AG10803 (cell line): ENCODE results near the gene ABCD3.

Experiments
- DNase-seq: peaks from one replicate; pipeline ENCODE4 v3.0.0; 2010; ENCODE audit warnings: low read depth
- H3K4me3 ChIP-seq: 2 replicates; pipeline ENCODE4 v1.5.1; 2011; ENCODE audit warnings: mild to moderate bottlenecking, low read length, control low read depth
- TF ChIP-seq, protein P1 (sequence below): conservative IDR thresholded peaks from 2 replicates; pipeline ENCODE4 v1.5.1; 2011; ENCODE audit warnings: mild to moderate bottlenecking, low read length, control low read depth, inconsistent platforms

The ABCD3 gene

DNA sequence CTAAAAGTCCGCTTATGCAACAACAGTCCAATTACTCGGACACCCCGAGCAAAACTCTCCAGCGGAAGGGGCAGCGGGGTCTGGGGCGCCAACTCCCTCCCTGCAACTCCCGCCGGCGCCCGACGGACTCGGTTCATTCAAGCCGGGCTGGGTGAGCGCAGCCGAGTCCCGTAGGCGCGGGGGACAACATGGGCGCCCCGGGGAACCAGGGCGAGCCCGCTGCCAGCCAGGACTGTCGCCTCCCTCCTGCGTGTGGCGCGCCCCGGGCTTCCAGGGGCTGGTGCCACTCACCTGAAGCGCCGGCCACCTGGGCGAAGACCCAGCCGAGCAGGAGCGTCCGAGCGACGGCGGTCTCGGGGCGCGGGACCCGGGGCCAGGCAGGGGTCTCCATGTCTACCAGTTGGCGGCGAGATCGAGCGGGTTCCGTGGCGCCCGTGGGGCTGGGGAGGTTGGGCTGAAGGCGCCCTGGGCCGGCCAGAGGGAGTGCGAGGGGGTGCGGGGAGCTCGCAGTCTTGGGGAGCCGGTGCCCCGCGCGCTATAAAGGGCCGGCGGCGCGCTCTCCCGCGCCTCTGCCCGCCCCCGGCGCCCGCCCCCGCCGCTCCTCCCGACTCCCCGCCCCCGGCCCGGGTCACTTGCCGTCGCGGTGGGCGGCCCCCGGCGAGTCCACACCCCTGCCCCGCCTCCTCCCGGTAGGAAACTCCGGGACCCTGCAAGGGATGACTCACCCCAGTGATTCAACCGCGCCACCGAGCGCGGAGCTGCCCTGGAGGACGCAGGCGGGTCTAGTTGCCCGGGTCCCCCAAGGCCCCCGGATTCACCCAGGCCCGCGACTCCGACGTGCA is 123.3 kb downstream of the ABCD3 start, which contains the start of gene F3:
Gene F3, minus strand, starts transcription at position 514 of the 842 bp plus-strand sequence. Its CDS starts 123 bp downstream, at position 391.
- H3K4me3 ChIP-seq, result peak within 1 kb of the TSS; percentile 77
- peak; percentile 92 for DNase-seq
- TF ChIP-seq, protein P1, sequence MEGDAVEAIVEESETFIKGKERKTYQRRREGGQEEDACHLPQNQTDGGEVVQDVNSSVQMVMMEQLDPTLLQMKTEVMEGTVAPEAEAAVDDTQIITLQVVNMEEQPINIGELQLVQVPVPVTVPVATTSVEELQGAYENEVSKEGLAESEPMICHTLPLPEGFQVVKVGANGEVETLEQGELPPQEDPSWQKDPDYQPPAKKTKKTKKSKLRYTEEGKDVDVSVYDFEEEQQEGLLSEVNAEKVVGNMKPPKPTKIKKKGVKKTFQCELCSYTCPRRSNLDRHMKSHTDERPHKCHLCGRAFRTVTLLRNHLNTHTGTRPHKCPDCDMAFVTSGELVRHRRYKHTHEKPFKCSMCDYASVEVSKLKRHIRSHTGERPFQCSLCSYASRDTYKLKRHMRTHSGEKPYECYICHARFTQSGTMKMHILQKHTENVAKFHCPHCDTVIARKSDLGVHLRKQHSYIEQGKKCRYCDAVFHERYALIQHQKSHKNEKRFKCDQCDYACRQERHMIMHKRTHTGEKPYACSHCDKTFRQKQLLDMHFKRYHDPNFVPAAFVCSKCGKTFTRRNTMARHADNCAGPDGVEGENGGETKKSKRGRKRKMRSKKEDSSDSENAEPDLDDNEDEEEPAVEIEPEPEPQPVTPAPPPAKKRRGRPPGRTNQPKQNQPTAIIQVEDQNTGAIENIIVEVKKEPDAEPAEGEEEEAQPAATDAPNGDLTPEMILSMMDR, result peak; percentile 15; the same call in 1 of the 2 replicates

DNA sequence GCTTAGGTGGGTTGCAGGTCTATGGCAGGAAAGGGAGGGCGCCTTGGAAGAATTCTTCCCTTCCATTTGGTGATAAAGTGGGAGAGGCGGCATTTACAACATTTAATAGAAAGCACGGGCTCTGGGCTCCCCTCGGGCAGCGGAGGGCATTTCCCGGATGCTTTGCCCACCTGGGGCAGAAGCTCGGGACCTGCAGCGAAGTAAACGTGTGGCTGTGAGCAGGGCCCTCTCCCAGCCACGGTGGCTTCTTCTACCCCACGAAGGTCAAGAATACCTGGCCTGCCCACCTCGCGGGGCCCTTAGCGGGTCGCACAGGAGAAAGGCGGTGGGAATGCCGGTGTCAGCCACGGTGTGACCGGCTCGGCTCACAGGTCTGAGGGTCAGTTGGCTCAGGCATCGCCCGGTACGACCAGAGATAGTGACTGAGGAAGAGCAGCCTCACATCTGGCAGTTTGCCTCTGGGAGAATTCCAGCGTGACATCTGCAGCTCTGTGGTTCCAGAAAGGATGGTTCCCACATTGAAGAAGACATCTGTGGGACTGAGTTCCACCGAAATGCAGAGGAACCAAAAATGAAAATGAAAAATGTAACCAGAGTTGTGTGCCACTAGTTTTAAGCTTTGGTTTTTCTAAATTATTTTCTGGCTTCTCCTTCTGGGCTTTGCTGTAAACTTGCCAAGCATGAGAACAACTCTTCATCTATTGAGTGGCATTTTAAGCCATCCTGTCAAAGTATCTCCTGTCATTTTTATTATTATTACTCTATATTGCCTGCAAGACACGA is 124.1 kb downstream of the ABCD3 start:
- DNase-seq, result peak; percentile 94
- TF ChIP-seq, protein P1, result no peak
- H3K4me3 ChIP-seq, result peak overlapping the region; percentile 77

DNA sequence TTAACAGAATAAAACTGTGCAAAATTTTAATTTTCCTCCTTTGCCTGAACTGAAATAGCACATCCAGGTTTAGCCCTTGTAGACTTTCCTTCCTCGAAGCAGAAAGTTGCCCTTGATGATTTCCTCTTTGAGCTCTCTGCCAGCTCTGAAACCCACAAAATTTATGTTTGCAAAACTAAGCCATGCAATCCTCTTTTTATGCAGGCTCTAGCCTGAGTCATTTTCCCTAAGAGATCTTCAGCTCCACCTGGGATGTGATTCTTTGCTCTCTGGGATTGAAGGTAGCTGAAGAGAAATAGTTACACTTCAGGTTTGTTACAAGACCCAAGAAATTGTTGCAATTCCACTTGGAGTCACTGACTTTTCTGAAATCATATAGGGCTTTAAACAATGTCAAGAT is 124.8 kb downstream of the ABCD3 start:
- peak overlapping the region; percentile 77 for H3K4me3 ChIP-seq
- TF ChIP-seq, protein P1, result no peak
- peak; percentile 77 for DNase-seq

DNA sequence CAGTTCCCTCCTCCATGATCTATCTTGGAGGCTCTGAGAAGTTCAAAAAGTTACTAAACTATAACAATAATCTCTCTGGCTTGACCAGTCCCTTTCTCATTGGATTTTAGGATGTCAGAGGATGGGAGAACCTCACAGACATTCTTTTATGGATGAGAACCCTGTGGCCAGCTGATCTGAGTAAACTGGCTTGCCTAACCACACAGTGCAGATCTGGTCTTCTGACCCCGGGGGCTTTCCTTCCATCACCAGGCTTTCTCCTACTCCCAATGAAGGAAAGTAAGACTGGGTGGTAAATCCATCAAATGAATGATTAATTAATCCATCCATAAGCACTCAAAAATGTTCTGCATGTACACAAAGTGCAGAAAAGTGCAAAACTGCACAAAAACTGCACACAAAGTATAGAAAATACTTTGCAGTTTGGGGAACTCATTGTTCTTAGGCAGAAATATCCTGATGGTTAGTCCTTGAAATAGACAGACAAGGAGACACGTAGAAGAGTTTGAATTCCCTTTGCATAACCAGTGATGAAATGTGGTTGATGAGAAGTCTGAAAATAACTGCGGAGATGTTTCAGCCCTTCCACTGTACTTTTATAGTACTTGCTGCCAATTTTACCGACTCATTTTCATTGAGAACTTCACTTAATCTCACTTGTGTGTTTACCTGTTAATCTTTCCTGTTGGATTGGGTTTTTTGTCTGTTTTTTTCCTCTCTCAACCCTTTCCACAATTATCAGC is 125.9 kb downstream of the ABCD3 start:
- TF ChIP-seq, protein P1, result no peak
- DNase-seq, result peak; percentile 77
- no peak overlapping the region for H3K4me3 ChIP-seq

DNA sequence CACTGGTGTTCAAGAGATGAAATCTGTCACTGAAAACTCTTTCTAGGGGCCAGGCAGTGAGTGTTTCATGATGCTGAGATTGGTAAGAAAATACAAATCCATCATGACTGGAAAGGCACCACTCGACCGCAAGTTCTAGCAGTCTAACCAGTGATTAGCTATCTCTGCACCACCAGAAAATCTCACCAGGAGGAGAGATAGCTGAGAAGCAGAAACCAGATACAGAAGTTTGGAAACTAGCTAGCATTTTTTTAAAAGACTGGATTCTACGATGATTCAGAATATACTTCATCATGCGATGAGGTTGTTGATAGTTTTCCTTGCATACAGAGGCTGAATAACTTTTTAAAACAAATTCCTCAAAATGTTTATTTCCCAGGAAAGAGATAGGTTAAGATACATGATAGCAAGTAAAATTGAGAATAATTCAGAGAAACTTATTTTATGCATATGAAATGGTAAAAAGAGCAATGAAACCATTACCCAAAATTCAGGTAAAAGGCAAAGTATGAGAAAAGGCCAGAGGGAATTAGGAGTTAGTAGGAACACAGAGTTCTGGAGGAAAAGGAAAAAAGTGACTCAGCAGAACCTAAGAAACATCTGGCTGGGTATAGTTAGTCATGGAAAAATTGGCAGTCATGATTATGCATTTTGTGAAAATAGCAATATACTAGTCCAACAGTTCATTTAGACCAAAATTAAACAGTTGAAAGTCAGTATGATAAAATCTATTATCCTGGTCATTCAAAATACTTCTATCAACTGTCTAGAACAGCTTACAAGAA is 126.7 kb downstream of the ABCD3 start:
- DNase-seq, result peak; percentile 83
- H3K4me3 ChIP-seq, result no peak overlapping the region

DNA sequence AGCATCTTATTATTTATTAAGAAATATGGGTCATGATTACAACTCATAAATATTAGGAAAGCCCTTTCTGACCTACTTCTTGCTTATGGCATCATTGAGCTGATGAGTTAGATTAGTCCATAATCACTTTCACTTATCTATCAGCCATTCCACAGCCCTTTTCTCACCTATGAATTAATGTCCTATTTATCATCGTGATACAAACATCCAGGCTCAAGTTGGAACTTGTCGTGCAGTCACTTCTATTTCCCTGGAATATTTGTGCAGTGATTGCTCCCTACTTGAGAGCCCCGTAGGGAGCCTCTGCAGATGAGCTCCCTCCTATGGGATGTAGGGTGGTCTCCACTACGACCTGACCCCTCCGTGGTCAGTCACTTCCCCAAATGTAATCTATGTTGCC is 131.5 kb downstream of the ABCD3 start:
- TF ChIP-seq, protein P1, result no peak
- no peak for DNase-seq
- H3K4me3 ChIP-seq, result no peak overlapping the region

More for the DNA sequence above, 126.7 kb downstream of the ABCD3 start:
- TF ChIP-seq, protein P1, result peak; percentile 52
